IPS-NIHi7 (cell line): ENCODE results near the gene CRAMP1.

Experiments used
- DNase-seq: peaks from one replicate; pipeline ENCODE4 v3.0.0; 2012; ENCODE audit warnings: mixed read lengths; ENCODE audit errors: extremely low spot score

CRAMP1 gene

GRCh38 chr16:1655269-1655807, 43.2 kb downstream of the CRAMP1 start:
- DNase-seq: no peak

GRCh38 chr16:1655909-1656807, 44.0 kb downstream of the CRAMP1 start:
- DNase-seq: no peak

GRCh38 chr16:1656808-1657617, 44.9 kb downstream of the CRAMP1 start:
- DNase-seq: no peak

- DNase-seq: no peak
Observed at GRCh38 chr16:1657841-1658240, 45.7 kb downstream of the CRAMP1 start.

GRCh38 chr16:1659031-1659430, 46.9 kb downstream of the CRAMP1 start:
- no peak for DNase-seq

- DNase-seq: no peak
Observed at GRCh38 chr16:1661826-1662225, 49.7 kb downstream of the CRAMP1 start.

- DNase-seq: no peak
Observed at GRCh38 chr16:1662543-1662942, 50.4 kb downstream of the CRAMP1 start.

- DNase-seq: no peak
Observed at GRCh38 chr16:1665829-1666228, 53.7 kb downstream of the CRAMP1 start.

GRCh38 chr16:1666316-1666715, 54.2 kb downstream of the CRAMP1 start:
- no peak for DNase-seq

GRCh38 chr16:1667271-1667670, 55.1 kb downstream of the CRAMP1 start:
- no peak for DNase-seq

GRCh38 chr16:1667916-1668315, 55.8 kb downstream of the CRAMP1 start:
- DNase-seq: no peak

- no peak for DNase-seq
Observed at GRCh38 chr16:1668612-1669319, 56.6 kb downstream of the CRAMP1 start.

GRCh38 chr16:1669698-1670097, 57.5 kb downstream of the CRAMP1 start:
- no peak for DNase-seq

- DNase-seq: no peak
Observed at GRCh38 chr16:1670371-1670770, 58.2 kb downstream of the CRAMP1 start.

GRCh38 chr16:1670866-1671265, 58.7 kb downstream of the CRAMP1 start:
- DNase-seq: no peak

GRCh38 chr16:1673424-1674151, 61.4 kb downstream of the CRAMP1 start:
- no peak for DNase-seq

- no peak for DNase-seq
Observed at GRCh38 chr16:1674306-1674705, 62.1 kb downstream of the CRAMP1 start.

GRCh38 chr16:1674751-1675664, 62.8 kb downstream of the CRAMP1 start:
- DNase-seq: no peak

GRCh38 chr16:1676661-1677060, 64.5 kb downstream of the CRAMP1 start:
- DNase-seq: no peak

GRCh38 chr16:1677339-1677738, 65.2 kb downstream of the CRAMP1 start:
- no peak for DNase-seq
